HCT116 (cell line): Measurements from ENCODE around the gene MAP4. TPM values are rescaled to one million over a fixed set of nuclear protein-coding genes. Genes with fewer than 3 reads are reported as not detected.

Experiments used
- ATF3 ChIP-seq: IDR thresholded peaks from 2 replicates; pipeline ENCODE4 v1.6.1; 2012
- CBX3 ChIP-seq: IDR thresholded peaks from 2 replicates; pipeline ENCODE4 v1.6.1; 2012; ENCODE audit warnings: low read depth
- CEBPB ChIP-seq: IDR thresholded peaks from 2 replicates; pipeline ENCODE4 v1.6.1; 2012; ENCODE audit warnings: low read depth
- EZH2 ChIP-seq: fragments of 200-600 bp; sonication (generic); IDR thresholded peaks from 2 replicates; pipeline ENCODE4 v1.6.1; 2017; ENCODE audit warnings: antibody characterized with exemption, mixed run types
- FOSL1 ChIP-seq: IDR thresholded peaks from 2 replicates; pipeline ENCODE4 v1.6.1; 2012; ENCODE audit warnings: low read depth
- MAX ChIP-seq: IDR thresholded peaks from 2 replicates; pipeline ENCODE4 v1.6.1; 2012
- POLR2A ChIP-seq: IDR thresholded peaks from 2 replicates; pipeline ENCODE4 v1.7.0; 2011; ENCODE audit warnings: borderline replicate concordance; ENCODE audit not compliant: insufficient read depth, insufficient read length; ENCODE audit errors: extremely low read depth
- POLR2AphosphoS5 ChIP-seq: IDR thresholded peaks from 2 replicates; pipeline ENCODE4 v1.6.1; 2011; ENCODE audit warnings: mild to moderate bottlenecking, low read depth, low read length, moderate library complexity
- RAD21 ChIP-seq: IDR thresholded peaks from 2 replicates; pipeline ENCODE4 v1.6.1; 2012; ENCODE audit warnings: low read depth, mild to moderate bottlenecking
- SRF ChIP-seq: IDR thresholded peaks from 2 replicates; pipeline ENCODE4 v1.6.1; 2012; ENCODE audit warnings: low read depth
- TCF7L2 ChIP-seq: IDR thresholded peaks from 2 replicates; pipeline ENCODE4 v1.7.0; 2011; ENCODE audit warnings: borderline replicate concordance, inconsistent platforms; ENCODE audit not compliant: insufficient read depth, insufficient read length; ENCODE audit errors: extremely low read depth
- YY1 ChIP-seq: IDR thresholded peaks from 2 replicates; pipeline ENCODE4 v1.6.1; 2011; ENCODE audit warnings: low read length, low read depth, moderate library complexity, mild to moderate bottlenecking; ENCODE audit not compliant: insufficient replicate concordance; ENCODE audit errors: extremely low read depth
- ZFX ChIP-seq: fragments of 450-650 bp; IDR thresholded peaks from 2 replicates; pipeline ENCODE4 v1.6.1; 2017
- ZNF274 ChIP-seq: fragments of 200-500 bp; sonication (Bioruptor generic); IDR thresholded peaks from 2 replicates; pipeline ENCODE4 v1.6.1; 2014; ENCODE audit warnings: mild to moderate bottlenecking, low read depth, low read length, inconsistent platforms
- microRNA counts: library from miRNA; unstranded; fragments of <30 nt; microRNA quantifications from one replicate; lab custom pipeline; 2015
- microRNA-seq: library from miRNA; unstranded; fragments of <30 nt; microRNA quantifications from one replicate; pipeline ENCODE4, GENCODE V29; 2016; ENCODE audit warnings: borderline number of aligned reads
- total RNA-seq: library from RNA; stranded (reverse); gene quantifications from one replicate; pipeline ENCODE4 v1.2.1, GENCODE V29; 2021; ENCODE audit not compliant: unreplicated experiment
- TF ChIP-seq, protein P1 (sequence below), 3 experiments: fragments of 200-600 bp in 1 of 3; sonication (generic) in 1 of 3; IDR thresholded peaks in 2 of 3; conservative IDR thresholded peaks in 1 of 3; 2 replicates each; pipeline ENCODE4 v1.5.1; 2012 to 2017; ENCODE audit warnings: low read depth in 2 of 3, low read length in 2 of 3, antibody characterized with exemption in 1 of 3, borderline replicate concordance in 1 of 3, control low read depth in 1 of 3, mild to moderate bottlenecking in 1 of 3, mixed read lengths in 1 of 3, mixed run types in 1 of 3, moderate library complexity in 1 of 3; ENCODE audit not compliant: insufficient read depth in 1 of 3

Gene MAP4
- total RNA-seq, 1 experiment from 2014 or later: 200 TPM

GRCh38 chr3:47802734-47803479 lies 213.3 kb downstream of the MAP4 start, which contains the start of gene DHX30 (continued):
- TF ChIP-seq, protein P1, sequence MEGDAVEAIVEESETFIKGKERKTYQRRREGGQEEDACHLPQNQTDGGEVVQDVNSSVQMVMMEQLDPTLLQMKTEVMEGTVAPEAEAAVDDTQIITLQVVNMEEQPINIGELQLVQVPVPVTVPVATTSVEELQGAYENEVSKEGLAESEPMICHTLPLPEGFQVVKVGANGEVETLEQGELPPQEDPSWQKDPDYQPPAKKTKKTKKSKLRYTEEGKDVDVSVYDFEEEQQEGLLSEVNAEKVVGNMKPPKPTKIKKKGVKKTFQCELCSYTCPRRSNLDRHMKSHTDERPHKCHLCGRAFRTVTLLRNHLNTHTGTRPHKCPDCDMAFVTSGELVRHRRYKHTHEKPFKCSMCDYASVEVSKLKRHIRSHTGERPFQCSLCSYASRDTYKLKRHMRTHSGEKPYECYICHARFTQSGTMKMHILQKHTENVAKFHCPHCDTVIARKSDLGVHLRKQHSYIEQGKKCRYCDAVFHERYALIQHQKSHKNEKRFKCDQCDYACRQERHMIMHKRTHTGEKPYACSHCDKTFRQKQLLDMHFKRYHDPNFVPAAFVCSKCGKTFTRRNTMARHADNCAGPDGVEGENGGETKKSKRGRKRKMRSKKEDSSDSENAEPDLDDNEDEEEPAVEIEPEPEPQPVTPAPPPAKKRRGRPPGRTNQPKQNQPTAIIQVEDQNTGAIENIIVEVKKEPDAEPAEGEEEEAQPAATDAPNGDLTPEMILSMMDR (IDR thresholded peaks at IDR 0.05 in 2 of 3, conservative IDR thresholded peaks at IDR 0.05 in 1 of 3; ENCODE audit: borderline replicate concordance in 1 of 3, insufficient read depth in 1 of 3, low read depth in 2 of 3, low read length in 2 of 3): no peak
- TF ChIP-seq CBX3 (no peak), POLR2A (peak; percentile 65), CEBPB (no peak), RAD21 (no peak), TCF7L2 (no peak), ZNF274 (no peak), FOSL1 (no peak), MAX (0 out of 2 replicates have a peak, but pooled peaks have one; percentile 34), POLR2AphosphoS5 (peak; percentile 71), SRF (no peak), ATF3 (no peak), ZFX (peak; percentile 100), EZH2 (no peak), YY1 (no peak)

MicroRNAs encoded within 50 kb of the gene (microRNA counts, 767-probe panel; counts per million panel counts)
- not detected for microRNA hsa-miR-1226-3p (lab: Ali Mortazavi, UCI)

Small RNAs within 50 kb of the gene (microRNA-seq; reads per million reads assigned to microRNA genes)
- 88.2 reads per million, percentile 62 among the genes with 10 or more reads in this experiment for gene MIR1226

Other genes starting within 250 kb of the MAP4 start
- 168 TPM for gene SMARCC1, start 234.5 kb downstream of the MAP4 start, total RNA-seq
- gene DHX30, start 213.3 kb downstream of the MAP4 start, total RNA-seq: 114 TPM
- 19.6 TPM for gene CDC25A, start 172.0 kb upstream of the MAP4 start, total RNA-seq
- gene CAMP, start 207.1 kb upstream of the MAP4 start, total RNA-seq: not detected
- gene ZNF589, start 224.7 kb upstream of the MAP4 start, total RNA-seq: 15.7 TPM